H9 (cell line): ENCODE measurements around the gene ABCC3. TPM values are rescaled to one million over a fixed set of nuclear protein-coding genes. Genes with fewer than 3 reads are reported as not detected.

ENCODE experiments used
- DNase-seq: peaks from one replicate; pipeline ENCODE4 v3.0.0-alpha.2; 2017
- H2AFZ ChIP-seq: one replicate; pipeline ENCODE4 v1.6.1; 2013; ENCODE audit warnings: mild to moderate bottlenecking, low read length, control low read depth, moderate library complexity
- H2AK5ac ChIP-seq: 2 replicates; pipeline ENCODE4 v1.6.1; 2013; ENCODE audit warnings: low read length, control low read depth, mixed read lengths; ENCODE audit not compliant: insufficient read length
- H2BK120ac ChIP-seq: one replicate; pipeline ENCODE4 v1.6.1; 2013; ENCODE audit warnings: low read depth, mild to moderate bottlenecking, low read length, control low read depth, inconsistent platforms; ENCODE audit not compliant: poor library complexity, severe bottlenecking
- H2BK12ac ChIP-seq: 2 replicates; pipeline ENCODE4 v1.6.1; 2013; ENCODE audit warnings: low read length, control low read depth, mixed read lengths, low read depth; ENCODE audit not compliant: insufficient read length
- H2BK15ac ChIP-seq: 2 replicates; pipeline ENCODE4 v1.6.1; 2013; ENCODE audit warnings: low read depth, low read length, control low read depth
- H2BK20ac ChIP-seq: one replicate; pipeline ENCODE4 v1.6.1; 2013; ENCODE audit warnings: low read depth, mild to moderate bottlenecking, low read length, control low read depth, inconsistent platforms; ENCODE audit not compliant: poor library complexity, severe bottlenecking
- H2BK5ac ChIP-seq: 2 replicates; pipeline ENCODE4 v1.6.1; 2013; ENCODE audit warnings: low read length, control low read depth, mixed read lengths; ENCODE audit not compliant: insufficient read length
- H3K14ac ChIP-seq: 2 replicates; pipeline ENCODE4 v1.6.1; 2013; ENCODE audit warnings: low read length, control low read depth; ENCODE audit not compliant: insufficient read depth
- H3K18ac ChIP-seq: 2 replicates; pipeline ENCODE4 v1.6.1; 2013; ENCODE audit warnings: low read depth, mild to moderate bottlenecking, mixed read lengths, low read length, control low read depth; ENCODE audit not compliant: insufficient read length
- H3K23ac ChIP-seq: 2 replicates; pipeline ENCODE4 v1.6.1; 2013; ENCODE audit warnings: low read length, control low read depth, mixed read lengths, low read depth; ENCODE audit not compliant: insufficient read length
- H3K23me2 ChIP-seq: 2 replicates; pipeline ENCODE4 v1.6.1; 2013; ENCODE audit warnings: low read depth, mild to moderate bottlenecking, mixed read lengths, low read length, control low read depth; ENCODE audit not compliant: insufficient read length, poor library complexity, severe bottlenecking
- H3K27ac ChIP-seq: 2 replicates; pipeline ENCODE4 v1.5.1; 2013; ENCODE audit warnings: low read length, control low read depth, mixed read lengths, low read depth; ENCODE audit not compliant: insufficient read length
- H3K27me3 ChIP-seq: 2 replicates; pipeline ENCODE4 v1.6.1; 2013; ENCODE audit warnings: low read length, control low read depth, inconsistent platforms; ENCODE audit not compliant: insufficient read depth
- H3K4ac ChIP-seq: 2 replicates; pipeline ENCODE4 v1.6.1; 2013; ENCODE audit warnings: low read depth, mild to moderate bottlenecking, control low read depth, inconsistent platforms, low read length, moderate library complexity
- H3K4me1 ChIP-seq: 2 replicates; pipeline ENCODE4 v1.6.1; 2013; ENCODE audit warnings: low read length, control low read depth, inconsistent platforms; ENCODE audit not compliant: insufficient read depth
- H3K4me2 ChIP-seq: 2 replicates; pipeline ENCODE4 v1.6.1; 2013; ENCODE audit warnings: low read length, control low read depth, mixed read lengths; ENCODE audit not compliant: insufficient read length, insufficient read depth
- H3K56ac ChIP-seq: 2 replicates; pipeline ENCODE4 v1.6.1; 2013; ENCODE audit warnings: low read depth, mild to moderate bottlenecking, mixed read lengths, low read length, control low read depth; ENCODE audit not compliant: insufficient read length
- H3K79me1 ChIP-seq: 2 replicates; pipeline ENCODE4 v1.6.1; 2013; ENCODE audit warnings: low read depth, mild to moderate bottlenecking, moderate library complexity, low read length, control low read depth, inconsistent platforms; ENCODE audit not compliant: insufficient read depth, poor library complexity, severe bottlenecking
- H3K79me2 ChIP-seq: 2 replicates; pipeline ENCODE4 v1.6.1; 2013; ENCODE audit warnings: low read length, control low read depth, inconsistent platforms; ENCODE audit not compliant: insufficient read depth
- H3K9ac ChIP-seq: 2 replicates; pipeline ENCODE4 v1.6.1; 2013; ENCODE audit warnings: low read length, control low read depth, mixed read lengths; ENCODE audit not compliant: insufficient read length; ENCODE audit errors: extremely low read depth
- H3K9me3 ChIP-seq: one replicate; pipeline ENCODE4 v1.6.1; 2013; ENCODE audit warnings: low read depth, low read length, inconsistent platforms; ENCODE audit not compliant: control insufficient read depth
- H3T11ph ChIP-seq: one replicate; pipeline ENCODE4 v1.6.1; 2013; ENCODE audit warnings: mild to moderate bottlenecking, low read length, control low read depth, inconsistent platforms
- H4K20me1 ChIP-seq: one replicate; pipeline ENCODE4 v1.6.1; 2013; ENCODE audit not compliant: control insufficient read depth, insufficient read length, insufficient read depth
- H4K5ac ChIP-seq: 2 replicates; pipeline ENCODE4 v1.6.1; 2013; ENCODE audit warnings: low read depth, mild to moderate bottlenecking, mixed read lengths, low read length, control low read depth; ENCODE audit not compliant: insufficient read length
- H4K8ac ChIP-seq: replicated peaks from 2 replicates; pipeline ENCODE4 v1.6.1; 2013; ENCODE audit warnings: low read length, control low read depth, mixed read lengths, low read depth; ENCODE audit not compliant: insufficient read length
- H4K91ac ChIP-seq: 2 replicates; pipeline ENCODE4 v1.6.1; 2013; ENCODE audit warnings: low read depth, mild to moderate bottlenecking, moderate library complexity, mixed read lengths, low read length, control low read depth; ENCODE audit not compliant: insufficient read length
- H3K27ac Mint-ChIP-seq, 3 experiments: 2 replicates in 2 of 3; 3 replicates in 1 of 3; pipeline ENCODE4 v1.8.0; 2020 to 2021; ENCODE audit warnings: mixed read lengths in 3 of 3, mild to moderate bottlenecking in 1 of 3, moderate library complexity in 1 of 3
- H3K27me3 Mint-ChIP-seq: 2 replicates; pipeline ENCODE4 v1.8.0; 2021; ENCODE audit warnings: low read depth, mild to moderate bottlenecking, moderate library complexity, mixed read lengths
- H3K36me3 Mint-ChIP-seq, 3 experiments: 2 replicates in 2 of 3; 3 replicates in 1 of 3; pipeline ENCODE4 v1.8.0; 2020 to 2021; ENCODE audit warnings: low read depth in 3 of 3, mixed read lengths in 3 of 3; ENCODE audit not compliant: insufficient read depth in 1 of 3
- H3K4me1 Mint-ChIP-seq, 2 experiments: 2 replicates each; pipeline ENCODE4 v1.8.0; 2020; ENCODE audit warnings: mixed read lengths in 2 of 2
- H3K4me3 Mint-ChIP-seq, 2 experiments: 2 replicates in 1 of 2; 3 replicates in 1 of 2; pipeline ENCODE4 v1.8.0; 2020 to 2021; ENCODE audit warnings: mild to moderate bottlenecking in 2 of 2, mixed read lengths in 2 of 2, moderate library complexity in 1 of 2
- H3K9me3 Mint-ChIP-seq, 2 experiments: 2 replicates in 1 of 2; 3 replicates in 1 of 2; pipeline ENCODE4 v1.8.0; 2020; ENCODE audit warnings: mild to moderate bottlenecking in 2 of 2, mixed read lengths in 2 of 2, moderate library complexity in 1 of 2
- CTCF ChIP-seq: fragments of 200-600 bp; sonication (generic); conservative IDR thresholded peaks from 3 replicates; pipeline ENCODE4 v1.8.0; 2021; ENCODE audit warnings: antibody characterized with exemption, mild to moderate bottlenecking
- WGBS: extraction: QIAGEN DNeasy Blood & Tissue Kit; methylation state at CpG from one replicate; pipeline ENCODE4 v1.1.7; 2013; ENCODE audit warnings: missing lambda C conversion rate, low lambda C conversion rate, mixed read lengths; ENCODE audit not compliant: insufficient read length; ENCODE audit errors: extremely low coverage; 5-methylcytosine and 5-hydroxymethylcytosine counted together
- total RNA-seq: library from RNA; stranded (reverse); gene quantifications from 2 replicates; pipeline ENCODE4 v1.2.1, GENCODE V29; 2021

Gene ABCC3
- total RNA-seq, 1 experiment from 2014 or later = 0.31 TPM

- H2AFZ ChIP-seq = no peak overlapping the region
- no peak overlapping the region for H3K27ac ChIP-seq
- no peak overlapping the region for H4K91ac ChIP-seq
- H4K8ac ChIP-seq = no peak overlapping the region
- no peaks in the 10 kb centered on the region for H4K20me1 ChIP-seq
- Mint-ChIP-seq H3K27ac (peak overlapping the region in 1 of 3 experiments; percentile 25; a peak in 2 of 7 replicates), H3K27me3 (no peaks in the 10 kb centered on the region), H3K9me3 (no peaks in the 10 kb centered on the region), H3K4me1 (peaks cover 27 to 39% of the 10 kb centered on the region in 2 experiments), H3K4me3 (no peak overlapping the region), H3K36me3 (peaks cover 9 to 34% (median 29%) of the 10 kb centered on the region in 3 experiments; a peak in 6 of 7 replicates)
- H3K23me2 ChIP-seq = no peaks in the 10 kb centered on the region
- no peak overlapping the region for H3K18ac ChIP-seq
- H3K4me1 ChIP-seq = no peaks in the 10 kb centered on the region
- no peak overlapping the region for H3K4me2 ChIP-seq
- no peak for DNase-seq
- no peaks in the 10 kb centered on the region for H3K79me2 ChIP-seq
- H2BK5ac ChIP-seq = no peak overlapping the region
- H2BK120ac ChIP-seq = no peak overlapping the region
- H2BK20ac ChIP-seq = no peak overlapping the region
- H3K79me1 ChIP-seq = no peaks in the 10 kb centered on the region
- H2AK5ac ChIP-seq = no peak overlapping the region
- H3T11ph ChIP-seq = no peak overlapping the region
- H3K23ac ChIP-seq = no peak overlapping the region
- no CpG with 5 or more reads among the region's 9 CpGs for WGBS
- H2BK12ac ChIP-seq = no peak overlapping the region
- no peak overlapping the region for H3K14ac ChIP-seq
- H3K56ac ChIP-seq = no peak overlapping the region
- no peak overlapping the region for H3K4ac ChIP-seq
- H3K9me3 ChIP-seq = no peaks in the 10 kb centered on the region
- H3K27me3 ChIP-seq = no peaks in the 10 kb centered on the region
- H3K9ac ChIP-seq = no peak overlapping the region
- H2BK15ac ChIP-seq = no peak overlapping the region
- TF ChIP-seq CTCF = no peak
- H4K5ac ChIP-seq = no peak overlapping the region
Measured at GRCh38 chr17:50690887-50691549, 56.3 kb downstream of the ABCC3 start.
